GM12878 (cell line): Measurements from ENCODE around the gene TIMM21. TPM values are rescaled to one million over a fixed set of nuclear protein-coding genes. Genes with fewer than 3 reads are reported as not detected.

Experiments
- ATAC-seq: fragments of 200-7000 bp; cut with Tn5 transposase; 3 replicates; pipeline ENCODE4 v1.9.1; 2020; ENCODE audit warnings: mild to moderate bottlenecking, moderate library complexity
- BruUV-seq: library from RNA; stranded (reverse); fragments of 400-500 nt; replicated peaks from 2 replicates; lab custom pipeline; 2021; lab: Mats Ljungman, UMichigan
- CTCF ChIA-PET: fragments of 300-600 bp; sonication (Branson Sonifier 250); formaldehyde crosslinking; extraction: SDS; loops from one replicate; lab custom pipeline; 2021; ENCODE audit warnings: inconsistent platforms; lab: Yijun Ruan, JAX
- POLR2A ChIA-PET: fragments of 350-600 bp; formaldehyde crosslinking; extraction: SDS; loops from one replicate; lab custom pipeline; 2021; ENCODE audit warnings: inconsistent platforms; lab: Charles Lee
- RAD21 ChIA-PET: fragments of 300-600 bp; sonication (Branson Sonifier 250); formaldehyde crosslinking; loops from one replicate; lab custom pipeline; 2023; ENCODE audit warnings: antibody characterized with exemption; ENCODE audit not compliant: unreplicated experiment; lab: Charles Lee
- SMC1A ChIA-PET: fragments of 300-600 bp; sonication (Branson Sonifier 250); formaldehyde crosslinking; loops from one replicate; lab custom pipeline; 2023; ENCODE audit not compliant: unreplicated experiment, uncharacterized antibody; lab: Charles Lee
- DNase-seq: peaks from one replicate; pipeline ENCODE4 v3.0.0-alpha.2; 2011; ENCODE audit warnings: low read depth, low spot score
- FAIRE-seq: peaks from 3 replicates; lab custom pipeline; 2011; peaks lifted over from hg19 to GRCh38; lab: Jason Lieb, UNC
- H2AFZ ChIP-seq: 2 replicates; pipeline ENCODE4 v1.6.0; 2011; ENCODE audit warnings: low read depth, low read length, control low read depth; ENCODE audit not compliant: control insufficient read depth
- H3K27ac ChIP-seq: 2 replicates; pipeline ENCODE4 v1.5.1; 2011; ENCODE audit warnings: control low read depth; ENCODE audit not compliant: control insufficient read depth, insufficient read depth
- H3K27me3 ChIP-seq, 2 experiments: replicated peaks in 1 of 2; 2 replicates each; pipeline versions ENCODE4 v1.6.0 to v1.6.1; 2011; ENCODE audit warnings: low read length in 1 of 2; ENCODE audit not compliant: control insufficient read depth in 2 of 2, insufficient read depth in 2 of 2
- H3K36me3 ChIP-seq, 2 experiments: 2 replicates each; pipeline ENCODE4 v1.5.1; 2011; ENCODE audit warnings: low read length in 1 of 2; ENCODE audit not compliant: control insufficient read depth in 2 of 2, insufficient read depth in 2 of 2
- H3K4me1 ChIP-seq: 2 replicates; pipeline ENCODE4 v1.6.1; 2011; ENCODE audit warnings: mild to moderate bottlenecking, low read length, moderate library complexity, mixed read lengths; ENCODE audit not compliant: control insufficient read depth, insufficient read depth
- H3K4me2 ChIP-seq: 2 replicates; pipeline ENCODE4 v1.6.0; 2011; ENCODE audit warnings: control low read depth; ENCODE audit not compliant: control insufficient read depth, insufficient read depth
- H3K4me3 ChIP-seq: fragments of 200-600 bp; sonication (generic); 2 replicates; pipeline ENCODE4 v1.5.1; 2016
- H3K79me2 ChIP-seq: 2 replicates; pipeline ENCODE4 v1.6.0; 2011; ENCODE audit warnings: low read length; ENCODE audit not compliant: control insufficient read depth, insufficient read depth
- H3K9ac ChIP-seq: 2 replicates; pipeline ENCODE4 v1.8.0; 2011; ENCODE audit warnings: low read length, control low read depth, mixed read lengths; ENCODE audit not compliant: control insufficient read depth, insufficient read depth
- H3K9me3 ChIP-seq: replicated peaks from 3 replicates; pipeline ENCODE4 v1.5.1; 2011; ENCODE audit warnings: mild to moderate bottlenecking, low read length; ENCODE audit not compliant: control insufficient read depth, insufficient read depth
- H4K20me1 ChIP-seq: 2 replicates; pipeline ENCODE4 v1.6.0; 2011; ENCODE audit not compliant: control insufficient read depth, insufficient read depth
- CUX1 ChIP-seq: IDR thresholded peaks from 2 replicates; pipeline ENCODE4 v1.6.1; 2012; ENCODE audit warnings: improper control_type of control experiment, low read depth, low read length; ENCODE audit not compliant: insufficient replicate concordance
- JUNB ChIP-seq: IDR thresholded peaks from 2 replicates; pipeline ENCODE4 v1.6.1; 2016; ENCODE audit warnings: antibody characterized with exemption, mild to moderate bottlenecking
- POU2F2 ChIP-seq: IDR thresholded peaks from 3 replicates; pipeline ENCODE4 v1.6.1; 2011; ENCODE audit warnings: low read depth, mild to moderate bottlenecking, low read length, borderline replicate concordance
- SMARCA5 ChIP-seq: fragments of 450-650 bp; IDR thresholded peaks from 2 replicates; pipeline ENCODE4 v1.6.1; 2017; ENCODE audit warnings: mild to moderate bottlenecking
- SP1 ChIP-seq: IDR thresholded peaks from one replicate; pipeline ENCODE4 v1.6.1; 2011; ENCODE audit warnings: low read depth, low read length
- ZNF217 ChIP-seq: fragments of 450-650 bp; IDR thresholded peaks from 2 replicates; pipeline ENCODE4 v1.6.1; 2017; ENCODE audit warnings: antibody characterized with exemption, mild to moderate bottlenecking
- WGBS: methylation state at CpG from one replicate; pipeline ENCODE4 v1.1.6; 2016; ENCODE audit warnings: low lambda C conversion rate; ENCODE audit not compliant: insufficient replicate concordance, insufficient coverage; ENCODE audit errors: missing lambda C conversion rate; 5-methylcytosine and 5-hydroxymethylcytosine counted together
- in situ Hi-C: fragments of 300-500 bp; cut with MboI; formaldehyde crosslinking; loops from 9 replicates; pipeline ENCODE4 v1.14.3; 2018; ENCODE audit warnings: mixed read lengths
- intact Hi-C: fragments of 100-400 bp; cut with micrococcal nuclease; formaldehyde crosslinking; loops from one replicate; pipeline ENCODE4 v1.14.2; 2022; ENCODE audit not compliant: unreplicated experiment
- polyA plus RNA-seq, 11 experiments: library from polyadenylated mRNA; depleted of rRNA in 4 of 11; unstranded in 6 of 11; stranded (reverse) in 5 of 11; fragments of >200 nt; fragmentation: Nextera tagmentation in 4 of 11; fragmentation: Illumina TruSeq in 1 of 11; extraction: Ambion mirVana in 4 of 11; extraction: Trizol in 1 of 11; gene quantifications; 1 replicate in 1 of 11; 2 replicates in 10 of 11; pipeline versions ENCODE4 v1.2.1 to v1.2.3, GENCODE V29; 2011 to 2016; ENCODE audit warnings: inconsistent platforms in 2 of 11, missing spikeins in 2 of 11, low read depth in 1 of 11
- total RNA-seq, 4 experiments: library from RNA; depleted of rRNA in 3 of 4; stranded (reverse); fragments of >200 nt in 3 of 4; fragmentation: Illumina TruSeq in 1 of 4; extraction: Trizol in 1 of 4; gene quantifications; 2 replicates each; pipeline versions ENCODE4 v1.2.1 to v1.2.3, GENCODE V29; 2013 to 2021
- TF ChIP-seq, protein P1 (sequence below): fragments of 450-650 bp; IDR thresholded peaks from 2 replicates; pipeline ENCODE4 v1.6.1; 2016; ENCODE audit warnings: mild to moderate bottlenecking, moderate library complexity, borderline replicate concordance

The TIMM21 gene
- total and polyA plus RNA-seq, 10 of the 15 experiments (the other 5 are each of a cell fraction or from before 2014, with no cell fraction given), result 39.5 to 203 (median 83.4) TPM

DNA sequence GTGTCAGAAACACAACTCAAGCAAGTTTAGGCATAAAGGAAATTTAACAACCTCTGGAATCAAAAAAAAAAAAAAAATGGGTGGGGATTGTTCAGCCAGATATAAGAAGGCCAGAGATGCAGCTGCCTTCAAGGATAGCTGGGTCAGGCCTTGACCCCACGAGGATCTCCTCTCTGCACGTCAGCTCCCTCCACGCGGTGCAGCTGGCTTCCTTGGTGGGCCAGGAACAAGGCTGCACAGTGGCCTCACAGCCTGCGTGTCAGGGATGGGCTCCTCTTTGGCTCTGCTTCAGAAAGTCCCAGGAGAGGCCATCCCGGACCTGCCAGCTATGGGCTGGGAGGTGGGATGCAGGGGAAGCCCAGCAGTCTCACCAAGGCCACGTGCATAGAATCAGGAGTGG, 55.5 kb downstream of the TIMM21 start:
- FAIRE-seq (no peak), ATAC-seq (no peak), DNase-seq (no peak)
- no peaks in the 10 kb centered on the region for H4K20me1 ChIP-seq
- H3K4me3 ChIP-seq, result no peak overlapping the region
- no TSS peak for BruUV-seq
- no peak overlapping the region for H3K4me2 ChIP-seq
- no peaks in the 10 kb centered on the region for H3K27me3 ChIP-seq
- in situ Hi-C loops, result no loop called here
- no peak overlapping the region for H3K27ac ChIP-seq
- ChIA-PET POLR2A (no interaction called here), SMC1A (no interaction called here), CTCF (interaction anchor here (0.7 to 0.9 kb wide), 2 partner anchors 139 to 1352 kb away, joined by 3 read pairs; no protein-coding TSS in a partner anchor), RAD21 (interaction anchor here (1.2 kb wide), 1 partner anchor 290 kb away, joined by 3 read pairs; no protein-coding TSS in a partner anchor)
- no peaks in the 10 kb centered on the region for H3K4me1 ChIP-seq
- no peak for TF ChIP-seq SP1
- no peak for TF ChIP-seq CUX1
- no peak for TF ChIP-seq POU2F2
- TF ChIP-seq ZNF217, result no peak
- TF ChIP-seq JUNB, result no peak
- TF ChIP-seq, protein P1, sequence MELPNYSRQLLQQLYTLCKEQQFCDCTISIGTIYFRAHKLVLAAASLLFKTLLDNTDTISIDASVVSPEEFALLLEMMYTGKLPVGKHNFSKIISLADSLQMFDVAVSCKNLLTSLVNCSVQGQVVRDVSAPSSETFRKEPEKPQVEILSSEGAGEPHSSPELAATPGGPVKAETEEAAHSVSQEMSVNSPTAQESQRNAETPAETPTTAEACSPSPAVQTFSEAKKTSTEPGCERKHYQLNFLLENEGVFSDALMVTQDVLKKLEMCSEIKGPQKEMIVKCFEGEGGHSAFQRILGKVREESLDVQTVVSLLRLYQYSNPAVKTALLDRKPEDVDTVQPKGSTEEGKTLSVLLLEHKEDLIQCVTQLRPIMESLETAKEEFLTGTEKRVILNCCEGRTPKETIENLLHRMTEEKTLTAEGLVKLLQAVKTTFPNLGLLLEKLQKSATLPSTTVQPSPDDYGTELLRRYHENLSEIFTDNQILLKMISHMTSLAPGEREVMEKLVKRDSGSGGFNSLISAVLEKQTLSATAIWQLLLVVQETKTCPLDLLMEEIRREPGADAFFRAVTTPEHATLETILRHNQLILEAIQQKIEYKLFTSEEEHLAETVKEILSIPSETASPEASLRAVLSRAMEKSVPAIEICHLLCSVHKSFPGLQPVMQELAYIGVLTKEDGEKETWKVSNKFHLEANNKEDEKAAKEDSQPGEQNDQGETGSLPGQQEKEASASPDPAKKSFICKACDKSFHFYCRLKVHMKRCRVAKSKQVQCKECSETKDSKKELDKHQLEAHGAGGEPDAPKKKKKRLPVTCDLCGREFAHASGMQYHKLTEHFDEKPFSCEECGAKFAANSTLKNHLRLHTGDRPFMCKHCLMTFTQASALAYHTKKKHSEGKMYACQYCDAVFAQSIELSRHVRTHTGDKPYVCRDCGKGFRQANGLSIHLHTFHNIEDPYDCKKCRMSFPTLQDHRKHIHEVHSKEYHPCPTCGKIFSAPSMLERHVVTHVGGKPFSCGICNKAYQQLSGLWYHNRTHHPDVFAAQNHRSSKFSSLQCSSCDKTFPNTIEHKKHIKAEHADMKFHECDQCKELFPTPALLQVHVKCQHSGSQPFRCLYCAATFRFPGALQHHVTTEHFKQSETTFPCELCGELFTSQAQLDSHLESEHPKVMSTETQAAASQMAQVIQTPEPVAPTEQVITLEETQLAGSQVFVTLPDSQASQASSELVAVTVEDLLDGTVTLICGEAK, result no peak
- TF ChIP-seq SMARCA5, result no peak
- no peaks in the 10 kb centered on the region for H3K36me3 ChIP-seq
- WGBS, result 22% methylated on average over 7 of the region's 7 CpGs
- H3K9me3 ChIP-seq, result no peaks in the 10 kb centered on the region
- intact Hi-C loops, result no loop called here
- H3K9ac ChIP-seq, result no peak overlapping the region
- H3K79me2 ChIP-seq, result no peaks in the 10 kb centered on the region
- H2AFZ ChIP-seq, result no peak overlapping the region
